ENCODE data around the gene TNFRSF17. TPM values are rescaled to one million over a fixed set of nuclear protein-coding genes. Genes with fewer than 3 reads are reported as not detected.
A peak's percentile ranks its signal among the peaks of the same experiment; 100 is the strongest.

TNFRSF17 gene
- total and polyA plus RNA-seq, 9 of the 15 experiments (the other 6 are each of a cell fraction or from before 2014, with no cell fraction given) = not detected

DNA sequence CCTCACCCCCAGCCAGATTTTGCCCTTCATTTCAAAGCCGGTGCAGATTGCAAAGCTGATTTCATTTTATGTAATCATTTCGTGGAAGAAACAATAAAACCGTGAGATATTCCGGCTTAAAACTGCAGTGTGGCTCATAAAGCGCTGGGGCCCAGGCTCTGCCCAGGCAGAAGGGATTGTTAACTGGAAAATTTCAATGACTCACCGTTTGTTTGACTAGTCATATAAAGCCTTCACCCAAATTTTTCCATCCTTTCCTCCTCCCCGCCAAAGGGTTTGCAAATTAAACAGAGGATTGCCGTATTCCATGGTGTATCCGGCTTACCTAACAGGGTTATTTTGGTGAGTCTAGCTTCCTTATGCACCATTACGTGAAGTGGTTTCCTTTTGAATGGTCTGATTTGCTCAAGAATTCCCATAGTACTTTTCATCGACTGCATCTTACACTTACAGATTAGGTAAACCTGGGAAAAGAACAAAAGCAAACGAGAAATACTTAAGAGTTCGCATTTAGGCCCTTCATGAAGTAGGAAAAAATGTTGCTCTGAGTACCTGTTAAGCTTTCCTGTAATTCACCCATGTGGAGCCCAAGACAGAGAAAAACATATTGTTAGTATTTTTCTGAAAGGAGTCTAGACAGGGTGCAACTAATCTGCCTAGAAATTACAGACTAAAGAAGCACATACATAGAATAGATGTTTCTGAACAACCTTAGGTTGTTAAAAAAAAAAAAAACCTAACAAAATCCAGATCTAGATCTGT is 48.3 kb upstream of the TNFRSF17 start (continued):
- TF ChIP-seq, protein P1, sequence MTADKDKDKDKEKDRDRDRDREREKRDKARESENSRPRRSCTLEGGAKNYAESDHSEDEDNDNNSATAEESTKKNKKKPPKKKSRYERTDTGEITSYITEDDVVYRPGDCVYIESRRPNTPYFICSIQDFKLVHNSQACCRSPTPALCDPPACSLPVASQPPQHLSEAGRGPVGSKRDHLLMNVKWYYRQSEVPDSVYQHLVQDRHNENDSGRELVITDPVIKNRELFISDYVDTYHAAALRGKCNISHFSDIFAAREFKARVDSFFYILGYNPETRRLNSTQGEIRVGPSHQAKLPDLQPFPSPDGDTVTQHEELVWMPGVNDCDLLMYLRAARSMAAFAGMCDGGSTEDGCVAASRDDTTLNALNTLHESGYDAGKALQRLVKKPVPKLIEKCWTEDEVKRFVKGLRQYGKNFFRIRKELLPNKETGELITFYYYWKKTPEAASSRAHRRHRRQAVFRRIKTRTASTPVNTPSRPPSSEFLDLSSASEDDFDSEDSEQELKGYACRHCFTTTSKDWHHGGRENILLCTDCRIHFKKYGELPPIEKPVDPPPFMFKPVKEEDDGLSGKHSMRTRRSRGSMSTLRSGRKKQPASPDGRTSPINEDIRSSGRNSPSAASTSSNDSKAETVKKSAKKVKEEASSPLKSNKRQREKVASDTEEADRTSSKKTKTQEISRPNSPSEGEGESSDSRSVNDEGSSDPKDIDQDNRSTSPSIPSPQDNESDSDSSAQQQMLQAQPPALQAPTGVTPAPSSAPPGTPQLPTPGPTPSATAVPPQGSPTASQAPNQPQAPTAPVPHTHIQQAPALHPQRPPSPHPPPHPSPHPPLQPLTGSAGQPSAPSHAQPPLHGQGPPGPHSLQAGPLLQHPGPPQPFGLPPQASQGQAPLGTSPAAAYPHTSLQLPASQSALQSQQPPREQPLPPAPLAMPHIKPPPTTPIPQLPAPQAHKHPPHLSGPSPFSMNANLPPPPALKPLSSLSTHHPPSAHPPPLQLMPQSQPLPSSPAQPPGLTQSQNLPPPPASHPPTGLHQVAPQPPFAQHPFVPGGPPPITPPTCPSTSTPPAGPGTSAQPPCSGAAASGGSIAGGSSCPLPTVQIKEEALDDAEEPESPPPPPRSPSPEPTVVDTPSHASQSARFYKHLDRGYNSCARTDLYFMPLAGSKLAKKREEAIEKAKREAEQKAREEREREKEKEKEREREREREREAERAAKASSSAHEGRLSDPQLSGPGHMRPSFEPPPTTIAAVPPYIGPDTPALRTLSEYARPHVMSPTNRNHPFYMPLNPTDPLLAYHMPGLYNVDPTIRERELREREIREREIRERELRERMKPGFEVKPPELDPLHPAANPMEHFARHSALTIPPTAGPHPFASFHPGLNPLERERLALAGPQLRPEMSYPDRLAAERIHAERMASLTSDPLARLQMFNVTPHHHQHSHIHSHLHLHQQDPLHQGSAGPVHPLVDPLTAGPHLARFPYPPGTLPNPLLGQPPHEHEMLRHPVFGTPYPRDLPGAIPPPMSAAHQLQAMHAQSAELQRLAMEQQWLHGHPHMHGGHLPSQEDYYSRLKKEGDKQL (CRISPR knock-in tag; IDR thresholded peaks at IDR 0.05; ENCODE audit: borderline replicate concordance) = no peak
- TF ChIP-seq HDAC2 (IDR thresholded peaks at IDR 0.05) (no peak), KDM5B (IDR thresholded peaks at IDR 0.05; ENCODE audit: insufficient replicate concordance, low read depth, low read length) (no peak), L3MBTL2 (IDR thresholded peaks at IDR 0.05) (no peak), ZNF695 (CRISPR knock-in tag; IDR thresholded peaks at IDR 0.05) (no peak), MAFK (IDR thresholded peaks at IDR 0.05; ENCODE audit: low read length) (0 out of 2 replicates have a peak, but pooled peaks have one; percentile 3), NR2C2 (CRISPR knock-in tag; IDR thresholded peaks at IDR 0.05) (no peak), NR2C2 (tag; IDR thresholded peaks at IDR 0.05) (no peak), CHD2 (IDR thresholded peaks at IDR 0.05; ENCODE audit: low read depth, low read length) (no peak), RNF2 (IDR thresholded peaks at IDR 0.05) (no peak), IFI16 (CRISPR knock-in tag; IDR thresholded peaks at IDR 0.05) (no peak), SREBF1 (IDR thresholded peaks at IDR 0.05; ENCODE audit: borderline replicate concordance, low read depth, low read length) (no peak), SNIP1 (IDR thresholded peaks at IDR 0.05; ENCODE audit: low read depth) (no peak), ETV5 (CRISPR knock-in tag; IDR thresholded peaks at IDR 0.05; ENCODE audit: low read depth) (no peak)
- TF ChIP-seq, protein P2, sequence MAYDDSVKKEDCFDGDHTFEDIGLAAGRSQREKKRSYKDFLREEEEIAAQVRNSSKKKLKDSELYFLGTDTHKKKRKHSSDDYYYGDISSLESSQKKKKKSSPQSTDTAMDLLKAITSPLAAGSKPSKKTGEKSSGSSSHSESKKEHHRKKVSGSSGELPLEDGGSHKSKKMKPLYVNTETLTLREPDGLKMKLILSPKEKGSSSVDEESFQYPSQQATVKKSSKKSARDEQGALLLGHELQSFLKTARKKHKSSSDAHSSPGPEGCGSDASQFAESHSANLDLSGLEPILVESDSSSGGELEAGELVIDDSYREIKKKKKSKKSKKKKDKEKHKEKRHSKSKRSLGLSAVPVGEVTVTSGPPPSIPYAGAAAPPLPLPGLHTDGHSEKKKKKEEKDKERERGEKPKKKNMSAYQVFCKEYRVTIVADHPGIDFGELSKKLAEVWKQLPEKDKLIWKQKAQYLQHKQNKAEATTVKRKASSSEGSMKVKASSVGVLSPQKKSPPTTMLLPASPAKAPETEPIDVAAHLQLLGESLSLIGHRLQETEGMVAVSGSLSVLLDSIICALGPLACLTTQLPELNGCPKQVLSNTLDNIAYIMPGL (CRISPR knock-in tag; IDR thresholded peaks at IDR 0.05) = no peak
- TF ChIP-seq, protein P3, sequence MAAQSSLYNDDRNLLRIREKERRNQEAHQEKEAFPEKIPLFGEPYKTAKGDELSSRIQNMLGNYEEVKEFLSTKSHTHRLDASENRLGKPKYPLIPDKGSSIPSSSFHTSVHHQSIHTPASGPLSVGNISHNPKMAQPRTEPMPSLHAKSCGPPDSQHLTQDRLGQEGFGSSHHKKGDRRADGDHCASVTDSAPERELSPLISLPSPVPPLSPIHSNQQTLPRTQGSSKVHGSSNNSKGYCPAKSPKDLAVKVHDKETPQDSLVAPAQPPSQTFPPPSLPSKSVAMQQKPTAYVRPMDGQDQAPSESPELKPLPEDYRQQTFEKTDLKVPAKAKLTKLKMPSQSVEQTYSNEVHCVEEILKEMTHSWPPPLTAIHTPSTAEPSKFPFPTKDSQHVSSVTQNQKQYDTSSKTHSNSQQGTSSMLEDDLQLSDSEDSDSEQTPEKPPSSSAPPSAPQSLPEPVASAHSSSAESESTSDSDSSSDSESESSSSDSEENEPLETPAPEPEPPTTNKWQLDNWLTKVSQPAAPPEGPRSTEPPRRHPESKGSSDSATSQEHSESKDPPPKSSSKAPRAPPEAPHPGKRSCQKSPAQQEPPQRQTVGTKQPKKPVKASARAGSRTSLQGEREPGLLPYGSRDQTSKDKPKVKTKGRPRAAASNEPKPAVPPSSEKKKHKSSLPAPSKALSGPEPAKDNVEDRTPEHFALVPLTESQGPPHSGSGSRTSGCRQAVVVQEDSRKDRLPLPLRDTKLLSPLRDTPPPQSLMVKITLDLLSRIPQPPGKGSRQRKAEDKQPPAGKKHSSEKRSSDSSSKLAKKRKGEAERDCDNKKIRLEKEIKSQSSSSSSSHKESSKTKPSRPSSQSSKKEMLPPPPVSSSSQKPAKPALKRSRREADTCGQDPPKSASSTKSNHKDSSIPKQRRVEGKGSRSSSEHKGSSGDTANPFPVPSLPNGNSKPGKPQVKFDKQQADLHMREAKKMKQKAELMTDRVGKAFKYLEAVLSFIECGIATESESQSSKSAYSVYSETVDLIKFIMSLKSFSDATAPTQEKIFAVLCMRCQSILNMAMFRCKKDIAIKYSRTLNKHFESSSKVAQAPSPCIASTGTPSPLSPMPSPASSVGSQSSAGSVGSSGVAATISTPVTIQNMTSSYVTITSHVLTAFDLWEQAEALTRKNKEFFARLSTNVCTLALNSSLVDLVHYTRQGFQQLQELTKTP (IDR thresholded peaks at IDR 0.05; ENCODE audit: low read depth in 1 of 2, partially characterized antibody in 2 of 2) = peak in 1 of 2 experiments; percentile 5

Measured in K562 (cell line).